HepG2 (cell line): Measurements from ENCODE around the gene DNM1L. TPM values are rescaled to one million over a fixed set of nuclear protein-coding genes. Genes with fewer than 3 reads are reported as not detected.

ENCODE experiments used
- BORCS8-MEF2B ChIP-seq: sonication (generic); formaldehyde crosslinking; IDR thresholded peaks from 2 replicates; pipeline ENCODE4 v1.8.0; 2022; ENCODE audit warnings: mild to moderate bottlenecking, missing genetic modification reagents
- FOXC1 ChIP-seq: sonication (generic); formaldehyde crosslinking; IDR thresholded peaks from 2 replicates; pipeline ENCODE4 v1.8.0; 2022; ENCODE audit warnings: mild to moderate bottlenecking, missing genetic modification reagents, borderline replicate concordance
- KLF16 ChIP-seq, 2 experiments: sonication (generic) in 1 of 2; formaldehyde crosslinking in 1 of 2; IDR thresholded peaks; 2 replicates each; pipeline versions ENCODE4 v1.6.1 to v1.8.0; 2016 to 2023; ENCODE audit warnings: missing genetic modification reagents in 2 of 2, missing compliant biosample characterization in 1 of 2
- KLF9 ChIP-seq: IDR thresholded peaks from 2 replicates; pipeline ENCODE4 v1.6.1; 2016; ENCODE audit warnings: low read depth
- RARG ChIP-seq: sonication (generic); formaldehyde crosslinking; IDR thresholded peaks from 2 replicates; pipeline ENCODE4 v1.4.0; 2020; ENCODE audit warnings: low read depth, mild to moderate bottlenecking, missing genetic modification reagents
- SUZ12 ChIP-seq: fragments of 150-350 bp; IDR thresholded peaks from 2 replicates; pipeline ENCODE4 v1.6.1; 2014; ENCODE audit warnings: low read depth, low read length
- ZKSCAN1 ChIP-seq: fragments of 150-350 bp; IDR thresholded peaks from 2 replicates; pipeline ENCODE4 v1.6.1; 2014; ENCODE audit warnings: low read length
- ZMYM2 ChIP-seq: sonication (generic); formaldehyde crosslinking; IDR thresholded peaks from 2 replicates; pipeline ENCODE4 v1.8.0; 2022; ENCODE audit warnings: mild to moderate bottlenecking, missing genetic modification reagents
- ZNF20 ChIP-seq: sonication (generic); formaldehyde crosslinking; IDR thresholded peaks from 2 replicates; pipeline ENCODE4 v1.4.0; 2020; ENCODE audit warnings: mild to moderate bottlenecking, moderate library complexity, missing genetic modification reagents
- ZNF7 ChIP-seq: IDR thresholded peaks from 2 replicates; pipeline ENCODE4 v1.6.1; 2016; ENCODE audit warnings: missing biosample characterization, missing genetic modification reagents
- ZNF788 ChIP-seq: sonication (generic); formaldehyde crosslinking; IDR thresholded peaks from 2 replicates; pipeline ENCODE4 v1.5.0; 2020; ENCODE audit warnings: mild to moderate bottlenecking, missing genetic modification reagents, borderline replicate concordance
- polyA plus RNA-seq, 8 experiments: library from polyadenylated mRNA; depleted of rRNA in 3 of 8; stranded (reverse) in 7 of 8; unstranded in 1 of 8; fragments of >200 nt; fragmentation: Illumina TruSeq in 4 of 8; extraction: Trizol in 4 of 8; gene quantifications; 2 replicates each; pipeline versions ENCODE4 v1.2.1 to v1.2.3, GENCODE V29; 2011 to 2016; ENCODE audit warnings: low read depth in 4 of 8, missing spikeins in 1 of 8, mixed read lengths in 1 of 8; ENCODE audit not compliant: insufficient read depth in 1 of 8
- total RNA-seq, 5 experiments: library from RNA; depleted of rRNA; stranded (reverse); fragments of >200 nt; fragmentation: Illumina TruSeq; extraction: Trizol; gene quantifications; 2 replicates each; pipeline ENCODE4 v1.2.3, GENCODE V29; 2016; ENCODE audit warnings: low read depth in 1 of 5
- TF ChIP-seq, protein P1 (sequence below): sonication (generic); formaldehyde crosslinking; IDR thresholded peaks from 2 replicates; pipeline ENCODE4 v1.4.0; 2020; ENCODE audit warnings: missing genetic modification reagents
- TF ChIP-seq, protein P2 (sequence below): sonication (generic); formaldehyde crosslinking; IDR thresholded peaks from 2 replicates; pipeline ENCODE4 v1.5.0; 2020; ENCODE audit warnings: missing genetic modification reagents
- TF ChIP-seq, protein P3 (sequence below): fragments of 450-650 bp; IDR thresholded peaks from 2 replicates; pipeline ENCODE4 v1.6.1; 2017; ENCODE audit warnings: mild to moderate bottlenecking
- TF ChIP-seq, protein P4 (sequence below): sonication (generic); formaldehyde crosslinking; IDR thresholded peaks from 2 replicates; pipeline ENCODE4 v1.4.0; 2020; ENCODE audit warnings: mild to moderate bottlenecking, missing genetic modification reagents

DNM1L gene
- total and polyA plus RNA-seq, 2 of the 13 experiments (the other 11 are each of a cell fraction or from before 2014, with no cell fraction given) = 35.9 to 65.8 TPM

DNA sequence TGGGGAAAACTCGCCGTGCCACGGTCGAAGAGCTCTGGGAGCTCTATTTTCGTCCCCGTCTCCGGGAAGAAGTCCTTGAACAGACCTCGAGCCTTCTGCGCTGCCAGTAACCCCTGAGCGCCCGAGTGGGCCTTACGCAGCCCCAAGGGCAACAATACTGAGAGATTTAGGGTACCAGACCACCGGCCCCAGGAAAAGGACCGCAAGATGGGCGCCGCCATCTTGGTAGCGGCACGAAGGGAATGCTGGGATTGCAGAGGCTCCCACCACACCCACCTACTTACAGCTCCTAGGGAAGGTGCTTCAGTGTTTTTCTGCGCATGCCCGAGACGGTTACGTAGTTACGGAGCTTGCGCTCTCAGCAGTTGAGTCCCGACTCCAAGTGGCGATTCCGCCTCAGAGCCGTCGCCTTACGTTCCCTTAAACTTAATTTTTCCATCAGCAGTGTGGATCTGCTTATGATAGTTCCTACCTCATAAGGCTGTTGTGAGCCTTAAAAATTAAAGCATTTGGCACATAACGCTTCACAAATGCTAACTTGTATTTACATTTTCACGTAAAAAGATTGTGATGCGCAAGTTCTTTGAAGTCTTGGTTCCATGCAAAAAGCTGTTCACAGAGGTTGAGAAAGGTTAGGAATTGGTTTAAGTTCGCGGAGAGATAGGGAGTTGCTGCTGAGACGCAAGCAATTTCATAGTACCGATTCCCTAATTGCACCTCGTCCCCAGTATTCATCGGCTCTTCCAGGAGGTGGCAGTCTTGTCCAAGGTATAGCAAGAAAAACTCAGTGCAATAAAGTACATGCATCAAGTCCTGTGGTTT, 76.8 kb downstream of the DNM1L start, which contains the start of gene YARS2 (continued):
- TF ChIP-seq ZNF788 = peak; percentile 28; the same call in 1 of the 2 replicates
- TF ChIP-seq ZKSCAN1 = no peak
- TF ChIP-seq, protein P1, sequence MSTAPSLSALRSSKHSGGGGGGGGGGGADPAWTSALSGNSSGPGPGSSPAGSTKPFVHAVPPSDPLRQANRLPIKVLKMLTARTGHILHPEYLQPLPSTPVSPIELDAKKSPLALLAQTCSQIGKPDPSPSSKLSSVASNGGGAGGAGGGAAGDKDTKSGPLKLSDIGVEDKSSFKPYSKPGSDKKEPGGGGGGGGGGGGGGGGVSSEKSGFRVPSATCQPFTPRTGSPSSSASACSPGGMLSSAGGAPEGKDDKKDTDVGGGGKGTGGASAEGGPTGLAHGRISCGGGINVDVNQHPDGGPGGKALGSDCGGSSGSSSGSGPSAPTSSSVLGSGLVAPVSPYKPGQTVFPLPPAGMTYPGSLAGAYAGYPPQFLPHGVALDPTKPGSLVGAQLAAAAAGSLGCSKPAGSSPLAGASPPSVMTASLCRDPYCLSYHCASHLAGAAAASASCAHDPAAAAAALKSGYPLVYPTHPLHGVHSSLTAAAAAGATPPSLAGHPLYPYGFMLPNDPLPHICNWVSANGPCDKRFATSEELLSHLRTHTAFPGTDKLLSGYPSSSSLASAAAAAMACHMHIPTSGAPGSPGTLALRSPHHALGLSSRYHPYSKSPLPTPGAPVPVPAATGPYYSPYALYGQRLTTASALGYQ (CRISPR knock-in tag) = 0 out of 2 replicates have a peak, but pooled peaks have one; percentile 66
- TF ChIP-seq, protein P2, sequence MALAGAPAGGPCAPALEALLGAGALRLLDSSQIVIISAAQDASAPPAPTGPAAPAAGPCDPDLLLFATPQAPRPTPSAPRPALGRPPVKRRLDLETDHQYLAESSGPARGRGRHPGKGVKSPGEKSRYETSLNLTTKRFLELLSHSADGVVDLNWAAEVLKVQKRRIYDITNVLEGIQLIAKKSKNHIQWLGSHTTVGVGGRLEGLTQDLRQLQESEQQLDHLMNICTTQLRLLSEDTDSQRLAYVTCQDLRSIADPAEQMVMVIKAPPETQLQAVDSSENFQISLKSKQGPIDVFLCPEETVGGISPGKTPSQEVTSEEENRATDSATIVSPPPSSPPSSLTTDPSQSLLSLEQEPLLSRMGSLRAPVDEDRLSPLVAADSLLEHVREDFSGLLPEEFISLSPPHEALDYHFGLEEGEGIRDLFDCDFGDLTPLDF (CRISPR knock-in tag) = no peak
- TF ChIP-seq ZNF20 (CRISPR knock-in tag) = no peak
- no peak for TF ChIP-seq ZNF7 (CRISPR knock-in tag)
- TF ChIP-seq RARG (CRISPR knock-in tag) = no peak
- TF ChIP-seq KLF9 = 0 out of 2 replicates have a peak, but pooled peaks have one; percentile 69
- TF ChIP-seq ZMYM2 = no peak
- TF ChIP-seq FOXC1 (CRISPR knock-in tag) = 0 out of 2 replicates have a peak, but pooled peaks have one; percentile 7
- TF ChIP-seq, protein P3, sequence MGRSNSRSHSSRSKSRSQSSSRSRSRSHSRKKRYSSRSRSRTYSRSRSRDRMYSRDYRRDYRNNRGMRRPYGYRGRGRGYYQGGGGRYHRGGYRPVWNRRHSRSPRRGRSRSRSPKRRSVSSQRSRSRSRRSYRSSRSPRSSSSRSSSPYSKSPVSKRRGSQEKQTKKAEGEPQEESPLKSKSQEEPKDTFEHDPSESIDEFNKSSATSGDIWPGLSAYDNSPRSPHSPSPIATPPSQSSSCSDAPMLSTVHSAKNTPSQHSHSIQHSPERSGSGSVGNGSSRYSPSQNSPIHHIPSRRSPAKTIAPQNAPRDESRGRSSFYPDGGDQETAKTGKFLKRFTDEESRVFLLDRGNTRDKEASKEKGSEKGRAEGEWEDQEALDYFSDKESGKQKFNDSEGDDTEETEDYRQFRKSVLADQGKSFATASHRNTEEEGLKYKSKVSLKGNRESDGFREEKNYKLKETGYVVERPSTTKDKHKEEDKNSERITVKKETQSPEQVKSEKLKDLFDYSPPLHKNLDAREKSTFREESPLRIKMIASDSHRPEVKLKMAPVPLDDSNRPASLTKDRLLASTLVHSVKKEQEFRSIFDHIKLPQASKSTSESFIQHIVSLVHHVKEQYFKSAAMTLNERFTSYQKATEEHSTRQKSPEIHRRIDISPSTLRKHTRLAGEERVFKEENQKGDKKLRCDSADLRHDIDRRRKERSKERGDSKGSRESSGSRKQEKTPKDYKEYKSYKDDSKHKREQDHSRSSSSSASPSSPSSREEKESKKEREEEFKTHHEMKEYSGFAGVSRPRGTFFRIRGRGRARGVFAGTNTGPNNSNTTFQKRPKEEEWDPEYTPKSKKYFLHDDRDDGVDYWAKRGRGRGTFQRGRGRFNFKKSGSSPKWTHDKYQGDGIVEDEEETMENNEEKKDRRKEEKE = no peak
- TF ChIP-seq, protein P4, sequence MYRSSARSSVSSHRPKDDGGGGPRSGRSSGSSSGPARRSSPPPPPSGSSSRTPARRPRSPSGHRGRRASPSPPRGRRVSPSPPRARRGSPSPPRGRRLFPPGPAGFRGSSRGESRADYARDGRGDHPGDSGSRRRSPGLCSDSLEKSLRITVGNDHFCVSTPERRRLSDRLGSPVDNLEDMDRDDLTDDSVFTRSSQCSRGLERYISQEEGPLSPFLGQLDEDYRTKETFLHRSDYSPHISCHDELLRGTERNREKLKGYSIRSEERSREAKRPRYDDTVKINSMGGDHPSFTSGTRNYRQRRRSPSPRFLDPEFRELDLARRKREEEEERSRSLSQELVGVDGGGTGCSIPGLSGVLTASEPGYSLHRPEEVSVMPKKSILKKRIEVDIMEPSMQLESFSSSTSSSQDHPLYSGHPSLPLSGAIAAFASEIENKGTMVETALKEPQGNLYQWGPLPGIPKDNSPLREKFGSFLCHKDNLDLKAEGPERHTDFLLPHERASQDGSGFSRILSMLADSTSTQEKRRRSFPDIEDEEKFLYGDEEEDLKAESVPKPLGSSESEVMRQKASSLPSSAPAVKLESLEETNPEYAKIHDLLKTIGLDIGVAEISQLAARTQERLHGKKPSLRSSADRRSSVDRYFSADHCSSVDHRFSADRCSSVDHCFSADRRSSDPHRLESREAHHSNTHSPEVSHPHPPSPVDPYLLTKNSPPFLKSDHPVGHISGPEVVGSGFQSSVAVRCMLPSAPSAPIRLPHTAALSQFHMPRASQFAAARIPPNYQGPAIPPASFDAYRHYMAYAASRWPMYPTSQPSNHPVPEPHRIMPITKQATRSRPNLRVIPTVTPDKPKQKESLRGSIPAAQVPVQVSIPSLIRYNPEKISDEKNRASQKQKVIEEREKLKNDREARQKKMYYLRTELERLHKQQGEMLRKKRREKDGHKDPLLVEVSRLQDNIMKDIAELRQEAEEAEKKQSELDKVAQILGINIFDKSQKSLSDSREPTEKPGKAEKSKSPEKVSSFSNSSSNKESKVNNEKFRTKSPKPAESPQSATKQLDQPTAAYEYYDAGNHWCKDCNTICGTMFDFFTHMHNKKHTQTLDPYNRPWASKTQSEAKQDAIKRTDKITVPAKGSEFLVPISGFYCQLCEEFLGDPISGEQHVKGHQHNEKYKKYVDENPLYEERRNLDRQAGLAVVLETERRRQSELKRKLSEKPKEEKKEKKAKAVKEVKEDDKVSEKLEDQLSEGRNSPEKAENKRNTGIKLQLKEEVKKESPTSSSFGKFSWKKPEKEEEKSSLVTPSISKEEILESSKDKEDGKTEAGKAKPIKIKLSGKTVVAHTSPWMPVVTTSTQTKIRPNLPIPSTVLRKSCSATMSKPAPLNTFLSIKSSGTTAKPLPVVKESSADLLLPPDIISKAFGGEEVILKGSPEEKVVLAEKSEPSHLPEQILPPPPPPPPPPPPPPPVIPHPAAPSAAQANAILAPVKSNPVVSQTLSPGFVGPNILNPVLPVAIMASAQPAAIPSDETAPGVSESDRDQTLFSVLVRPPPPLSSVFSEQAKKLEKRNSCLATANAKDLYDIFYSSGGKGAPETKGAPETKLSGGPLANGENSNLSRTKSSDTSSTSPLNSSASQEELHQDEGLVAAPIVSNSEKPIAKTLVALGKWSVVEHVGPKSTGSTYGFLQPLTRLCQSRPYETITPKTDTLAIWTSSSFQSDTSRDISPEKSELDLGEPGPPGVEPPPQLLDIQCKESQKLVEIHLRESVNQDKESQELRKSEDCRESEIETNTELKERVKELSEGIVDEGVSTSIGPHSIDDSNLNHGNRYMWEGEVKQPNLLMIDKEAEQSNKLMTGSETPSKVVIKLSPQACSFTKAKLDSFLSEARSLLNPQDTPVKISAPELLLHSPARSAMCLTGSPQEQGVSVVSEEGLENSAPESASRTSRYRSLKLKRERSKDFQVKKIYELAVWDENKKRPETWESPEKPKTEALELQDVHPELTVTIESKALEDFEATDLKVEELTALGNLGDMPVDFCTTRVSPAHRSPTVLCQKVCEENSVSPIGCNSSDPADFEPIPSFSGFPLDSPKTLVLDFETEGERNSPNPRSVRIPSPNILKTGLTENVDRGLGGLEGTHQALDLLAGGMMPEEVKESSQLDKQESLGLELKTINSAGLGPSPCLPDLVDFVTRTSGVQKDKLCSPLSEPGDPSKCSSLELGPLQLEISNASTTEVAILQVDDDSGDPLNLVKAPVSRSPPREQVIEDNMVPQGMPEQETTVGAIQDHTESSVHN = no peak
- TF ChIP-seq BORCS8-MEF2B (CRISPR knock-in tag) = no peak
- TF ChIP-seq SUZ12 = peak; percentile 29; the same call in 1 of the 2 replicates
- no peak for TF ChIP-seq KLF16 (CRISPR knock-in tag; IDR thresholded peaks at IDR 0.05)
